Stimulated activated CD4-positive, alpha-beta T cell treated with anti-CD3 and anti-CD28 coated beads, Interleukin-12 subunit alpha, Interleukin-12 subunit beta, amount 100 ng/mL, for 48 hours (primary cell): Measurements from ENCODE around the gene TAS1R1.

Experiments
- DNase-seq, 3 donors: peaks; one replicate each; pipeline ENCODE4 v3.0.0-alpha.2; 2020; ENCODE audit warnings: low read depth in 2 of 3, low spot score in 1 of 3

The TAS1R1 gene

GRCh38 chr1:6554907-6555778 lies at the start of gene TAS1R1:
Gene TAS1R1 (plus strand): TSS chr1:6555307. CDS start chr1:6555374, 67 bp downstream.
- no peak for DNase-seq

DNA sequence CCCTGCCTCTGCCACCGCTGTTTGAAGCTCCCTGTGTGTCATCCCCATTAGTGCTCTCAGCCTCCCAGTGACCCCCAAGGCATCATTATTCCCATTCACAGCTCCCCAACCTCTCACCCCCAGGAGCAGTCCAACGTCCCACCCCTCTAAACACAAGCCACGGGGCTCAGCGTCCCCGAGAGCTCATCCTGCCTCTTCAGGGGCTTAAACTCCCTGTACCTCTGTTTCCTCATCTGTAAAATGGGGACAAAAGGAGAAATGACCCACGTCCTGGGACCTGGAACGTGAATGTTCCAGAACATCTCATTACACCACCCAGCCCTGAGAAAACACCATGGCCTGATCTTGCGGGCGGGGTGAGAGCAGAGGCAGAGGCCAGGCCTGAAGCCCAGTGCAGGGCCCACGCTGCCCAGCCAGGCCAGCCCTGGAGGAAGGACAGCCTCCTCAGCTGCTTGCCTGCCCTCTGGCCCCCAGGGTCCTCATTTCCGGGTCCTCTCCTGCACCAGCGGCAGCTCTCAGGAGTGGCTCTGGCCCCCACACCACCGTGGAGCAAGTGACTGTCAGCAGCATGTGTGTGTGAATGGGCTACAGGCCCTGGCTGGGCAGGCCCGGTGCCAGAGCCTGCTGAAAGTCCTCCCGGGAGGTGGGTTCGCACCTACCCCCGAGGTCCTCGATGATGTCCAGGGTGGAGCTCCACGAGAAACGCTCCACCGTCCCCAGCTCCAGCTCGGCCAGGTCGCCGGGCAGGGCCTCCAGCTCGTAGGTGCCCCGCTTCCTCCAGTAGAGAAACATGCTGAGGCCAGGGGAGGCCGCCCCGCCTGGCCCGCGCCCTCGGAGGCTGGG lies 49.5 kb upstream of the TAS1R1 start:
- no peak for DNase-seq

GRCh38 chr1:6506210-6507036 lies 48.7 kb upstream of the TAS1R1 start:
- DNase-seq: no peak

GRCh38 chr1:6507037-6507428 lies 48.1 kb upstream of the TAS1R1 start:
- DNase-seq: no peak

DNA sequence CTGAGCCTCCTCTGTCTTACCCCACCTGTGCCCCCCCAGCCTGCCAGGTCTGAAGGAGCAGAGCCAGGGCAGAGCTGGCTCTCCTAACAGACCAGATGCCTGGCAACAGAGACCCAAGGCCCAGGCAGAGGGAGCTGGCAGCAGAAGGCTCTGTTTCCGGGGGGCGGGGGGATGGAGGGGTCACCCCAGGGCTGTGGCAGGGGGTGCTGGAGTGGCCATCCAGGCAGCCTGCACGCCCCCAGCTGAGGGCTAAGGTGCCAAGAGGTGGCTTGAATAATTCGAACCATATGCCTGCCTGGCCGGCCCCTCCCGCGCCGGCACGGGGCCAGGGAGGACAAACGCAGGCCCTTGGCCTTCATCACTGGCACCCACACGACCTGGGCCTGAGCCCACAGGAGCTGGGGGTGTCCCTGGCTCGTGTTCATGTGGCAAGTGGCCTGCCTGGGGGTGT lies 47.6 kb upstream of the TAS1R1 start:
- DNase-seq: no peak

GRCh38 chr1:6508154-6508815 lies 46.8 kb upstream of the TAS1R1 start:
- no peak for DNase-seq

DNA sequence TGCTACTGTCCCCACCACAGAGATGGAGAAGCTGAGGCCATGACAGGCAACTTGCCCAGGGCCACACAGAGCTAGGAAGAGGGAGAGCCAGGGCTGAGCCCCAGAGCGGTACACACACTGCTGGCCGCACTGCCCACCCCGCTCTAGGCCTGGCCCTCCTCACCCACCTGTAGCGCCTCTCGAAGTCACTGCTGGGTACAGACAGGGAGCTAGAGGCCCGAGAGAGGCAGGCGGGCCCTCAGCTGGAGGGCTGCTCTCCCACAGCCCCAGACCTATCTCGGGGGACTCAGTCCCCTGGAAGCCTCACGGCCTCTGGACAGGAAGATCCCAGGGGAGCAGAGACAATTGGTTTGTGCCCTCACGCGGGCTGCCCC lies 46.3 kb upstream of the TAS1R1 start:
- DNase-seq: no peak

- DNase-seq: no peak
These were observed 45.7 kb upstream of the TAS1R1 start for GRCh38 chr1:6509220-6509918.

DNA sequence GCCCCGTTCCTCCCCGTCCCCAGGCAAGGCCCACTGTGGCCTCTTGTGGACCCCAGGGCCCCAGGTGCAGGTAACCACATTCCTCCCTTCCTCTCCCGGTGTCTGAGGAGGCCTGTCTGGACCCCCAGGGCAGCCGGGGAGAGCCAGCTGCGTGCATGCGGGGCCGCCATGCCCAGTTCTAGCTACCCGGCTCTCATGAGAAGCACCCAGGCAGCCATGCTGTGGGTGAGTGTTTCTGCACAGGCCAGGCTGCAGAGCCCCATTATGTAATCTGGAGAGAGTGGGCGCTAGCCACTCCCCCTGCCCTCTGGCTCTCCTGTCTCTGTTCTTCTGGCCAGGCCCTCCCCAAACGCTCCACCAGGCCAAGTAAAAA lies 45.2 kb upstream of the TAS1R1 start:
- DNase-seq: no peak

DNA sequence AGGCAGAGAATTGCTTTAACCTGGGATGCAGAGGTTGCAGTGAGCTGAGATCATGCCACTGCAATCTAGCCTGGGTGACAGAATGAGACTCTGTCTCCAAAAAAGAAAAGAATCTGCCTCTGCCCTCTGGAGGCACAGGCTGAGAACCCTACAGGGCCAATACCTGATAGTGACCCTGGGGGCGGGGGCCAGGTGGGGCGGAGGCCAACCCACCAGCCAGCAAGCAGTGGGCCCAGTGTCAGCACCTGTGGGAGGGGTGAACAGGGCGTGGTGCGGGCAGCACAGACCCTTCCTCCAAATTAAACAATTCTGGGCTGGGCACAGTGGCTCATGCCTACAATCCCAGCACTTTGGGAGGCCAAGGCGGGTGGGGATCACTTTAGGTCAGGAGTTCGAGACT lies 44.6 kb upstream of the TAS1R1 start:
- no peak for DNase-seq

GRCh38 chr1:6511056-6511455 lies 44.1 kb upstream of the TAS1R1 start:
- no peak for DNase-seq

DNA sequence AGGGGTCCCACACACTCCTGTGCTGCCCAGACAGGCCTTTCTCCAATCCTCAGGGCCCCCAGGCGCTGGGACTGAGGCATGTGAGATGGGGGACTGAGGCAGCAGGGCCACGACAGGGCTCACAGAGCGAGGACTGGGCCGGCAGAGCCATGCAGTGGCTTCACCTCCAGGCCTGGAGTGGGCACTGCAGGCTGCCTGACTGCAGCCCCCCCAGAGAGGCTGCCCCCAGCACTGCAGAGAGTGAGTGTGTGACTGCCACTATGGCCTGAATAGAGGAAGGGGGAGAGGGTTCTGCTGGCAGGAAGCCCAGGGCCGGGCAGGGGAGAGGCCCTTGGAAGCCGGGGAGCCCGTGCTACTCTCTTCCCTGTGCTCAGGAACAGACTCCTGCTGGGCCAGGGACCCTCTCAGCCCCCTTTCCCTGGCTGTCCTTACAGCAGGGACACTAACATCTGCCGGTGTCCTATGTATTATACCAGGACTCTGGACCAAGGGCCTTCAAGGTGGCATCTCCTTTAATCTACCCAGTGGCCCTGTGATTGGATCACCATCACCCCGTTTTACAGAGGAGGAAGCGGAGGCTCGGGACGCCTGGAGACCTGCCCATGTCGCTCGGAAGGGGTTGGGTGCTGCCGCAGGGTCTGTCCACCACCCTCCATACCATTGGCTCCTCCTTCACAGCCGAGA lies 43.4 kb upstream of the TAS1R1 start:
- DNase-seq: no peak

GRCh38 chr1:6512245-6512907 lies 42.7 kb upstream of the TAS1R1 start:
- DNase-seq: no peak

DNA sequence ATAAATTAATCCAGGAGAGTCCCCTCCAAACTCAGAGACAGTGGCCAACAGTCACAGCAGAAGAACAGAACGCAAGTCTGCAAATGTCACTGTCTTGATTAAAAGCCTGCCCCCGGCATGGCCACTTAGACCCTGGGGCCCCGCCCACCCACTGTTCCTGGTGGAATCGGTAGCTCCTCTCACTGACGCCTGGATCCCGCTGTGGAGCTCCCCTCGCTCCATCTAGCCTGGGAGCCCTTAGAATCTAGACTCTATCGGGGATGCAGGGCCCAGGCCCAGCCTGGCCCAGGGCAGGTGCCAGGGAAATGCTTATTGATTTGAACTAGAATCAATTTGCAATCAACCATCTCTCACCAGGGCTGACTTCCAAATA lies 42.2 kb upstream of the TAS1R1 start:
- DNase-seq: no peak

DNA sequence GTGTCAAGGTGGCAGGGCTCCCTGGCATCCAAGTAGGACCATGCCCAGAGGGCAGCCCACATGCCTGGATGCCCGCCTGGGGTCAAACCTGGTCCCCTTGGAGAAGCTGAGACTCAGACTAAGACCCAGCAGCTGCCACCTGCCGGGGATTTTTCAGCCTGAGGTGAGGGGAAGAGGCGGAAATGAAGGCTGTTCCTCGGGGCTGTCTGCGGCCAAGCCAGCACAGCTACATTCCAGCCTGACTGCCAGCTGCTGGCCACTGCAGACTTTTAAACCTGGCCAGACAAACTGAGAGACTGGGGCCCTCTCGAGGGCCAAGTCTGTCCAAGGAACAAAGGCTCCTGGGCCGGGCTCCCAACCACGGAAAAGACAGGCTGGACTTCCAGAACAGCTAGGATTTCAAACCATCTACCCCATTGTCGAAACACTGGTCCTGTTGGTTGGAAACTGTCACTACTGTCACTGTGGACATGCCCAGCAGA lies 41.7 kb upstream of the TAS1R1 start:
- no peak for DNase-seq

- no peak for DNase-seq
These were observed 39.3 kb upstream of the TAS1R1 start for GRCh38 chr1:6515771-6516170.

DNA sequence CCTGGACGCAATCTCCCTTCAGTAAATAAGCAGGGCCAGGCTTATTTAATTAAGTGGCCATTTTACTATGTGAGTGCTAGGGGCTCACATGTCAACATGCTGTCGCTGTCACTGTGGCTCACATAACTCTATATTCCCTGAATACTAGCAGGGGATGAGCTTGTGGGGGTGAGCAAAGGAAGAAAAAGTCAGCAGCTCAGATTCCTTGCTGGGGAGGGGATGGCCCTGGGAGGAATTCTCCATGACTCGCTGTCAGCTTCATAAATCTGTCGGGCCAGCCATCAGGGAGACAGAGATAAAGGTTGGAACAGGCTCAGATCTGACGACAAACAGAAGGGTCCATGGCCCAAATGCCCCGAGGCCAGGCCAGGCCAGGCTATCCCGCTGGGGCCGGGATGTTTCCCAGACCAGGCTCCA lies 37.7 kb upstream of the TAS1R1 start:
- no peak for DNase-seq

DNA sequence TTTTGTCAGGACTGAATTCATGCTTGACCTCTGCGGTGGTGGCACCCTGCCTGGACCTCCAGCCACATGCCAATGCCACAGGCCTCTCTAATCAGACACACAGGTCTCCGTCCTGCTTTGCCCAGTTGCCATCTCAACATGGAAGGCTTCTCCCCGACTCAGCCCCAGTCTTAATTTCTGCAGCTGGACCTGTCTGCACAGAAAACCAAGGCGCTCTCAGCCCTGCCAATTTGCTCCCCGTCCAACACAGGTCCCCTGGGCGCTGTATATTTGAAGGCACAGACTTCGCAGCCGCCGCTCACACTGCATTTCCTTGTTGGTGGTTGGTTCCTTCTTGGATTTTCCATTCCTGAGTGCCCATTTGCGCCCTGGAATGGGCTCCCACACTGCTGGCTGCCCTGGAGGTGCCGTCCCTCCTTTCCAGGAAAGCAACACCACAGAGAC lies 35.6 kb upstream of the TAS1R1 start:
- DNase-seq: no peak
